ENCODE measurements around the gene IFNL4.
"Not testable (repeated sequence)": the region's sequence is repeated elsewhere in the genome, so short reads cannot be mapped to it uniquely, and the experiment has no call there.

IFNL4 gene

GRCh38 chr19:39230096-39230764 is 18.4 kb downstream of the IFNL4 start:
- TF ChIP-seq ESRRG (CRISPR knock-in tag; IDR thresholded peaks at IDR 0.05) (no peak), ISL1 (CRISPR knock-in tag; IDR thresholded peaks at IDR 0.05) (no peak), OSR1 (CRISPR knock-in tag; IDR thresholded peaks at IDR 0.05) (no peak), SNAI2 (CRISPR knock-in tag; IDR thresholded peaks at IDR 0.05) (no peak), CSRNP3 (CRISPR knock-in tag; IDR thresholded peaks at IDR 0.05) (no peak), CREB5 (CRISPR knock-in tag; IDR thresholded peaks at IDR 0.05; ENCODE audit: low read depth) (no peak), TCF4 (CRISPR knock-in tag; IDR thresholded peaks at IDR 0.05; ENCODE audit: borderline replicate concordance) (no peak)
- no peak for ATAC-seq

GRCh38 chr19:39224910-39225309 is 23.7 kb downstream of the IFNL4 start:
- TF ChIP-seq TSHZ2 (CRISPR knock-in tag; IDR thresholded peaks at IDR 0.05): no peak
- no peak for TF ChIP-seq TOX (CRISPR knock-in tag; IDR thresholded peaks at IDR 0.05; ENCODE audit: borderline replicate concordance)
- TF ChIP-seq RARB (CRISPR knock-in tag; IDR thresholded peaks at IDR 0.05): no peak
- TF ChIP-seq ISL1 (CRISPR knock-in tag; IDR thresholded peaks at IDR 0.05): no peak
- ATAC-seq: no peak

GRCh38 chr19:39223703-39224279 is 24.9 kb downstream of the IFNL4 start:
- no peak for TF ChIP-seq PATZ1 (CRISPR knock-in tag; IDR thresholded peaks at IDR 0.05; ENCODE audit: borderline replicate concordance)
- TF ChIP-seq CREB5 (CRISPR knock-in tag; IDR thresholded peaks at IDR 0.05; ENCODE audit: low read depth): no peak
- TF ChIP-seq ARNTL (CRISPR knock-in tag; IDR thresholded peaks at IDR 0.05; ENCODE audit: borderline replicate concordance, low read depth): no peak
- TF ChIP-seq ZNF8 (CRISPR knock-in tag; IDR thresholded peaks at IDR 0.05): no peak
- no peak for TF ChIP-seq TOX (CRISPR knock-in tag; IDR thresholded peaks at IDR 0.05; ENCODE audit: borderline replicate concordance)
- TF ChIP-seq TCF4 (CRISPR knock-in tag; IDR thresholded peaks at IDR 0.05; ENCODE audit: borderline replicate concordance): no peak
- TF ChIP-seq PPARA (CRISPR knock-in tag; IDR thresholded peaks at IDR 0.05; ENCODE audit: borderline replicate concordance): no peak
- TF ChIP-seq OSR1 (CRISPR knock-in tag; IDR thresholded peaks at IDR 0.05): no peak
- TF ChIP-seq CSDC2 (CRISPR knock-in tag; IDR thresholded peaks at IDR 0.05): no peak
- no peak for TF ChIP-seq ZC3H10 (CRISPR knock-in tag; IDR thresholded peaks at IDR 0.05)
- TF ChIP-seq ZNF70 (CRISPR knock-in tag; IDR thresholded peaks at IDR 0.05): no peak
- no peak for TF ChIP-seq ZFP3 (CRISPR knock-in tag; IDR thresholded peaks at IDR 0.05)
- no peak for TF ChIP-seq POU6F1 (CRISPR knock-in tag; IDR thresholded peaks at IDR 0.05; ENCODE audit: borderline replicate concordance, low read depth)
- no peak for TF ChIP-seq TSHZ2 (CRISPR knock-in tag; IDR thresholded peaks at IDR 0.05)
- peak; percentile 70 for ATAC-seq

GRCh38 chr19:39219108-39219507 is 29.5 kb downstream of the IFNL4 start:
- not testable (repeated sequence) for ATAC-seq
